Astrocyte of the hippocampus (primary cell): ENCODE results near the gene RAB11FIP4.

Source experiments
- DNase-seq: peaks from one replicate; pipeline ENCODE4 v3.0.0; 2011; ENCODE audit warnings: low read depth, low spot score

Gene RAB11FIP4

DNA sequence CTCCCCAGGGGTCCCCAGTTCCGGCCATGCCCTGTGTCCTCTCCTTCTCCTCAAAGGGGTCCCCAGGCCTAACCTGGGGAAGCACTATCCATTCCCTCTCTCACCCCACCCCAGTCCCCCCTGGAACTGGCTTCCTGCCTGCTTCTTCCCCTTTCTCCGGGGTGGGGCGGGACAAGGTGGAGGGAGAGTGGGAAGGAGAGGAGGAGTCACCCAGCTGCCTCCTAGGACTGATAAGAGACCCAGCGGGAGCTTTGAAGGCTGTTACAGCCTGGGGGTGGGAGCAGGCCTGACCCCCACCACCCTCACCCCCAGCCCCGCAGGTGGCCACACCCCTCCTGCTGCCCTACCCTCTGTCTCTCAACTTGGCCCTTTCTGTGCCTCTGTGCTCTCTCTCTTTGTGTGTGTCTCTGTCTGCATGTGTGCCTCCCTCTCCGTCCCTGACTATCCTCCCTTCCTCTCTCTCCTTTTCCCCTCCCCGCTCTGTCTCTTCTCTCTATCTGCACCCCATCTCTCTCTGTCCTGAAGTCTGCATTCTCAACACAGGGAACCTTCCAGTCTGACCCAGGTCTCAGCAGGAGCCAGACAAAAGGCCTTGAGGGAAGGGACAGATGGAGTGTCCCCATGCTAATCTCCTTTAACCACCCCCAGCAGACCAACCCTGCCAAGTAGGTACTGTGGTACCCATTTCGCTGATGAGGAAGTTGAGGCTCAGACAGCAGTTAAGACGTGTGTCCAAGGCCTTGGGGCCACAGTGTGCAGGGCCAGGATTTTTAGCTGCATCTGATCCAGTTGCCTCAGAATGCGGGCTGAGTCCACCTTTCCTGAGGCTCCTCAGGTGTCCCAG is 66.1 kb downstream of the RAB11FIP4 start:
- no peak for DNase-seq

DNA sequence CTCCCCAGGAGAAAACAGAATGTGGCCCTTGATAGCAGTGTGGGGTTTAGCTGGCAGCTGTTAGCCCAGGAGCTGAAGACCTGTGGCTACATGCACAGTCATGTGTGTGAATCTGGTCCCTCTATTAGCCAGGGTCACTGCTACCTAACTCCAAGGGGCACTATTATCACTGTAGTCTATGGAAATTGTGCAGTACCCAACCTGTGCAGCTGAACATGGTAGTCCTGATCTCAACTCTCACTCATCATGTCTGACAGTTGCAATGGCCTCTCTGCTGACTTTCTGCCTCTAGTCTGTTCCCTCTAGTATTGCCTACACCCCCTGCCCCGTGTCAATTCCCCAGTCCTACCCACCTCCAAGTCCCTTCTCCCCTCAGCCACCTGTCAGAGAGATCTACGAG is 67.4 kb downstream of the RAB11FIP4 start:
- no peak for DNase-seq

DNA sequence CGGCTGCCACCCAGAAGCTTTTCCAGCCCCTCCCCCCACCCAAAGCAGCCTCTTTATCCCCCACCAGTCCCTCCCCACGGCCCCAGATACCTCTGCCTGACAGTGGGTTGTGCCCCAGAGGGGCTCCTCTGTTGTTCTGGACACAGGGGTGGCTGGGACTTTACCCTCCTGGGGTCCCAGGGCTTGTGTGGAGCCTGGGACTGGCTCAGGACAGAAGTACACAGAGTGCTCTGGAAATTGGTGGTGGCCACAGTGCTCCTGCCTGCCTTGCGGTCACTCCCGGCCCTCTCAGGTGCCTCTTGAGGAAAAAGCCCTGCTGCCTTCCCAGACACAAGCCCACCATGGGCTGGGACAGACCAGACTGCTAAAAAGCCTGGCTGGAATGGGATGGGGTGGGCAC is 68.2 kb downstream of the RAB11FIP4 start:
- no peak for DNase-seq

DNA sequence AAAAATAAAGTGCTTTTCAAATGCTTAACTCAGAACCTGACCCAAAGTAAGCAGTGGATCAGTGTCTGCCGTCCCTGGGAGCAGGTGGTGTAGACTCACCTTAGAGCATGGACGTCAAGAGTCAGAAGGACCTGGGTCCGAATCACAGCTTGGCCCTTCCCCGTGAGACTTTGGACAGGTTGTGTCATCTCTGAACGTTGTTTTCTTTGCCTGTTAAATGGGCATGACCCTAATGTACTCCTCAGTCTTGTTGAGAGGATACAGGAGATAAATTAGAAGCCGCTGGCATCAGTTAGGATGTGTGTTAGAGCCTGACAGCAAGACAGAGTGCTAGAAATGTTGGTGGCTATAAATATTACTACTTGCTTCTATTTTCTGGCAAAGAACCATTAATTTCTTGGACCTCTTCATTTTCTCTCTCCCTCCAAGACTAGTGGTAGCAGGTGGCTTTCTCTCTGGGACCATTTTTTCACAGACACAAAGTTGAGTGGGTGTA is 68.8 kb downstream of the RAB11FIP4 start:
- DNase-seq, result no peak

DNA sequence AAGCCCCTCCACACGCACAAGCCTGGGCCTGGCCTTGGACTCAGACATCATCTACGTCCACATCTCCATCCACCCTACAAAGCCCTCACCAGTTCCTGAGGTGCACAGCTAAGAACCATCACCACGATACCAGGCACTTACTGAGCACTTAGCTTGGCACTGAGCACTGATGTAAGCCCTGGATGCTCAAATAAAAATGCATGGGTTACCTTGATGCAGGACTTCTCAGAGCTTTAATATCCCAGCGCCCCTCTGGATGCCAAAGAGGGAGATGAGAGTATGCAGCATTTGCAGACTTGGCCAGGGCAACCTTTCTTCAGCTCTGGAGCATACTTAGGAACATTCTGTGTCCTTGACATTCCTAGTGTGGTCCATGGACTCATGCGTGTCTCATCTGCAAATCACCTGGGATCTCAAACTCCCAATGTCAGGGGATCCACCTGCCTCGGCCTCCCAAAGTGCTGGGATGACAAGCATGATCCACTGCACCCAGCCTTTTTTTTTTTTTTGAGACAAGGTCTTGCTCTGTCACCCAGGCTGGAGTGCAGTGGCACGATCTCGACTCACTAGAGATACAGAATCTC is 69.8 kb downstream of the RAB11FIP4 start:
- no peak for DNase-seq

DNA sequence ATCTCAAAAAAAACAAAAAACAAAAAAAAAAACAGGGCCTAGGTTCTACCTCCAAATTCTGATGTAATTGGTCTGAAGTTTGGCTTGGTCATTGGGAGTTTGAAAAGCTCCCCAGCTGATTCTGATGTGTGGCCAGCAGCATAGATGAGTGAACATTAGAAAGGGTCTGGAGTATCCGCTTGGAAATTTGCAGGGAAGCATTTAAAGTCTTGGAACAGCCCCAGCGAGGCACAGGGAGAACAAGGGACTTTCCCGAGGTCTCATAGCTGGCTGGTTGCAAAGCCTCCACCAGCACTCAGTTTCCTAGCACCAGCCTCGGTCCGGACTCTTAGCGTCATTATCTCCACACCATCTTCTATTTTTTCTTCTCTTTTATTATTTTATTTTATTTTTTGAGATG is 70.8 kb downstream of the RAB11FIP4 start:
- no peak for DNase-seq

DNA sequence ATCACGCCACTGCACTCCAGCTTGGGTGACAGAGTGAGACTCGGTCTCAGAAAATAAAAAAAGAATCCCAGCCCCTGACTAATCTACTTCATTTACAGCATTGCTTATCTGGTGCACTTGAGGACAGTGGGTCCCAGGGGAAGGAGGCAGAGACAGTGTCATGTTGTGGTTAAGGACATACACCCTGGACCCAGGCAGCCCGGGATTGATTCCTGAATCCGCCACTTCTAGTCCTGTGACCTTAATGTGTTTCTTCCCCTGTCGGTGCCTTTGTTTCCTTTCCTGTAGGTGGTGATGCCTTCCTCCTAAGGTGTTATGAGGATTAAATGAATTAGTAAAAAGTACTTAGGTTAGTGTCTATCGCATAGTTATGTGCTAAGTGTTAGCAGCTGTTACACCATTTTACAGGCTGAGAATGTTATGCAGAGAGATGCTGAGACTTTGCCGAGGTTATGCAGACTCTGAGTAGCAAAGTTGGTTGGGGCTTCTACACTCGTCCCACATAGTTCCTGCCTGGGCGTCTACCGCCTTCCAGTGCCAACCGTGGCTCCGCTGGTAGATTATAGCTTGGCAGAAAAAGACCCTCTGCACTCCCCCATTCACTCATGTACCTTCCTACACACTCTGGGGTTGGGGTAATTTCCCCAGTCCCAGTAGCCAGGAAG is 74.8 kb downstream of the RAB11FIP4 start:
- DNase-seq, result no peak

DNA sequence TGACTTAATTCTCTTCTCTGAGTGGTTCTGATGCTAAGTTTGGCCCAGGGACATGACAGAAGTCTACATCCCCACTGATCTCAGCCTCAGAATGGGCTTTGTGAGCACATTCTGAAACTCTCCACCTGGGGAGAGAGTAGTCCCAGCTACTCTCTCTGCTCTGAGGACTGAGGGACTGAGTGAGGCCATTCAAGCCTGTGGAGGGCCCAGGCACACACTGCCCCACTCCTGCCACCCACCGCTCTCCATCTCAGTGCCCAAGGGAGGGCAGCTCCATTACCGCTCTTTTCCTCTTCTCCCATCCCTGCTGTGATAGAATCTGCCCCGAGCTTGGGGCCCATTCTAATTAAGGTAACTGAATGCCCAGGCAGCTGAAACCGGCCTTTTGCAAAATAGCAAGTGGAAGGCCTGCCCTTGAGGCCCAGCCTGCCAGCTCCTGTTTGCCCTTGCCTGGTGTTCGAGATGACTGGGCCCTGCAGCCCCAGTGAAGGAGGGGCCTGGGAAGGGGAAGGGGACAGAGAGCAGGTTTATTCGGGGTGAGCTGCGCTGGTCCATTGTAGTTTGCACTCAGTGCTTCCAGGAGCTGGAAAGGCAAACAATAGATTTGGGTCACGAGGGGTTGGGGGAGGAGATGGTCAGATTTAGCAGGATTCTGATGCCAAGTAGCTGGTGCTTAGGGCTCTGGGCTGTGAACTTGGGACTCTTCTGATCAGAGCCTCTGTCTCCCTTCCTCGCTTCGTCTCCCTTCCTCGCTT is 76.2 kb downstream of the RAB11FIP4 start:
- no peak for DNase-seq

DNA sequence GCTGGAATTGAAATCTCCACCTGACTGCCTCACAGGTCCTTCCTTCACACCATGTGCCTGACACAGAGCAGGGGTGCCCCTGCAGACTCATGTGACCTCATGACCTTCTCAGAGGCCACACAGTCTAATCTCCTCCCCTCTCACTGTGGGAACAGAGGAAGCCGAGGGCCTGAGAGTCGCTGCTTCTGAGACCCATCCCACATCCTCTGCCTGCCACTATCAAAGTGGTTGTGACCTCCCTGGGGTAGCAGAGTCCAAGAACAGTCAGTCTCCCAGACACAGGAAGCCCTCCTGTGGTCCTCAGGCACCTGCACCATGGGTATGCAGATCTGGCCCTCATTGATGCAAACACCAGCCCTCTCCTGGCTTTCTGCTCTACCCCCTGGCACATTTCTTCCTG is 78.5 kb downstream of the RAB11FIP4 start:
- no peak for DNase-seq

DNA sequence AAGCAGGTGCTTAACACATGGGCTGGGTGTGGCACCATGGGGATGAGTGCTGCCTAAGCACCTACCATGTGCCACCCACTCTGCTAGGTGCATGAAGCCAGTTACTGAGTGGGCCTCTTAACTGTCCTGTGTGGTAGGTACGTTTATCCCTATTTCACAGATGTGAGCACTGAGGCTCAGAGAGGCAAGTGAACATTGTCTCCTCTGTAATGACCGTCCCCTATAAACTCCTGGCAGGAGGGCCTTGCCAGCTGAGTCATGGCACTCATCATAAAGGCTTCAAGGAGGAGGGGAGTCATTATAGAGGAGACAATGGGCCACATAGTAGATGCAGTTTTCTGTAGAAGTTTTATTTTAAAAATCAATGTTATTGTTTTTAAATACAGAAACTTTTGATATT is 79.1 kb downstream of the RAB11FIP4 start:
- DNase-seq, result no peak

DNA sequence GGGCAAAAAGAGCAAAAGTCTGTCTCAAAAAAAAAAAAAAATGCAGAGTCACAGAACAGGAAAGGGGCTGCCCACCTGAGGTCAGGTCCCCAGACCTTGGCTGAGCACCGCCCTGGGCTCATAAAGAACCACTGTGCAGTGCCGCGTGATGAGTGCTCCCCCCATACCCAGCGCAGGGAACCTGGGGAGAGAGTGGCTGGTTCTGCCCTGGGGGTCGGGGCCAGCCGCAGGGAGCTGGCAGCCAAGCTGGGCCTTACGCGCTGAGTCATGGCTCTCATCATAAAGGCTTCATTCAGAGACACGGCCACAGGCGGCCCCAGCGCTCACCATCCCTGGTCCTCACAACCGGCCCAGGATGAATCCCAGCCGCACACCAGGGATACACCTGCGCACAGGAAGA is 80.7 kb downstream of the RAB11FIP4 start:
- DNase-seq, result no peak

DNA sequence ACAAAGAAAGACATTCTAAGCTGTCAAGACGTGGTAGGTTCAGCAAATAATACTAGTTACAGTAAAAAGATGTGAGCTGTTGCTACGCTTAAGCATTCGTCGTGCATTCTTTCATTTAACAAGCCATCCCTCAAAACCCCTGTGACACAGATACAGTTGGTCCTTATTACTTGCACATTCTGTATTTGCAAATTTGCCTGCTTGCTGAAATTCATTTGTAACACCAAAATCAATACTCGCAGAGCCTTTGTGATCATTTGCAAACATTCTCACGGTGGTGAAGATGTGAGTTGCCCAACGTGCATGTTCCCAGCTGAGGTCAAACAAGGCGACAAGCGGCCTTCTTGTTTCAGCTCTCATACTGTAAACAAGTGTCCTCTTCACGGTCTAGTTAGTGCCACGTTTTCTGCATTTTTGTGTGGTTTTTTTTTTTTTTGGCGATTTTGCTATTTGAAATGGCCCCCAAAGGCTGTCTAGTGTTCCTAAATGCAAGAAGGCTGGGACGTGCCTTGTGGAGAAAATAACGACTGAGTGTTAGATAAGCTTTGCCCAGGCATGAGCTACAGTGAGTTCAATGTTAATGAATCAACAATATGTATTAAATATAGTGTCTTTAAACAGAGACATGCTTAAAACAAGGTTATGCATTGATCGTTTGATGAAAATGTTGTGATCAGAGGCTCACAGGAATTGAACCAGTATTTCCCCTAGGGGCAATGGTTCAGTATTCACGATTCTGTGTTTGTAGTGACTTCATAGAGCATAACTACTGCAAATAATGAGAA is 84.1 kb downstream of the RAB11FIP4 start:
- no peak for DNase-seq

DNA sequence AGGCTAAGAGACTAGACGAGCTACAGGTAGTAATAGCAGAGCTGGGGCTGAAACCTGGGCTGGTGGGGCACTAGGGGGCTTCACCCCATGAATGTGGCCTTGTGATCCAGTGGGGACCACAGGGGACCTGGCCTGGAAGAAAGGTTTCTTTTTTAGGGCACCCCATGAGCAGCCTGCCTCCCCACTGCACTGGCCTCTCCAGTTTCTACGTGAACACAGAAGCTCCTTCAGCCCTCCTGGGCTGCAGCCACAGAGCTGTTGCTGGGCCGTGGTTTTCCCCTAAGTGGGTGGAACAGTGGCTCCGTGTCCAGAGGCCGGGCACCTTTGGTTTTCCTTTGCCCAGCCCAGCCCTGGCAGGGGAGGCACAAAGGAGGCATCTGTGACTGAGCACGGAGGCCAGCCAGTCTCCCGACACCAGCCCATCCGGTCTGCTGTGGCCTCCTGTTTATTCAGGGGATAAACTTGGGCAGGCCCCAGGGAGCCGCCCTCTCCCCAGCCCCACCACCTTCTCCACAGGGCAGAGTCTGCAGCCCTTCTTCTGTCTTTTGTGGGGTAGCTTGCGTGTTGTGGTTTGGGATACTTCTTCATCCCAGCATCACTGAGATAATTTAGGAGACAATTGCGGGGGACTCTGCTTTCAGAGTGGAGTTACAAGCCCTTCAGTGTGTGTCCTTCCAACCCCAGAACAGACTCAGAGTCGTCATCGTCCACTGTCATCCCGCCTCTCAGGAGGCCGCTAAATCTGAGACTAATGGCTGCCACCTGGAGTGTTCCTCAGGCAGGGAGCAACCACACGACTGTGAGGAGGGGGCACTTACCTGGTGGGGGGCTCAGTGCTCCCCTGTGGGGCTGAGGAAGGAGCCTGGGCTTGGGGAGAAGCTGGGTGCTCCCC is 85.3 kb downstream of the RAB11FIP4 start:
- no peak for DNase-seq

DNA sequence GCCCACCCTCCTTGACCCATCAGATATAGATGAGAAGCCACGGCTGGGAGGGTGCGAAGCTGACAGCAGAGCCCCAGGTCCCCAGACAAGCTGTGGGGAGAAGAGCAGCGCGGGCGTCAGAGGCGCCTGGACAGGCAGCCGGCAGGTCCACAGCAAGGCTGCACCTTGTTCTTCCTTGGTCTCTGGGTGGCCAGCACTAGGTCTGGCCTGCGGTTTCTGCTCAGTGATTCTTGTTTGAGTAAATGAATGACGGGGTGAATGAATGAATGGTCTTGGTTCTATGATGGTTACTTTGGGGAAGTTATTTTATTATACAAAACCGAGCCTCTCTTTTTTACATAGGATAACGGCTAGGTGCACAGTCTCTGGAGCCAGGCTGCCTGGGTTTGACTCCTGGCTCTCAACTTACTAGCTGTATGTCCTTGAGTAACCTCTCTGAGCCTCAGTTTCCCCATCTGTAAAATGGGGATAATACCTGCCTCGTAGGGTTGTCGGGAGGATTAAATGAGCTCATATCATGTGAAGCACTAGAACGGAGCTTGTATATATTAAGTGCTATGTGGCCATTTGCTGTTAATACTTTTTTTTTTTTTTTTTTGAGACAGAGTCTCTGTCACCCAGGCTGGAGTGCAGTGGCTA is 86.1 kb downstream of the RAB11FIP4 start:
- no peak for DNase-seq

DNA sequence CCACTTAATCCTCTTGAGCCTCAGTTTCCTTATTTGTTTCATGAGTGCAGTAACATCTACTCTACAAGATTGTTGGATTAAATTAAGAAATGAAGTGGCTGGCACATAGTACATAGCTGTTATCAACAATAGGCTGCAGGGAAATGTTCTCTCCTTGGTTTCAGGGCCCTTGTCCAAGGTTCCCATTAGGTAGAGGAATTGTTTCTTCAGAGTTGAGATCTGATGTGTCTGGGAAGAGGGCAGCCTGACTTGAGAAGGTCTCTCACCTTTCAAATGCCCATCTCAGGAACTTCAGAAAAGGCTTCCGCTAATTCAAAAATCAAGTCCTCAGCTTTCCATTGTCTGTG is 87.6 kb downstream of the RAB11FIP4 start:
- DNase-seq, result no peak

DNA sequence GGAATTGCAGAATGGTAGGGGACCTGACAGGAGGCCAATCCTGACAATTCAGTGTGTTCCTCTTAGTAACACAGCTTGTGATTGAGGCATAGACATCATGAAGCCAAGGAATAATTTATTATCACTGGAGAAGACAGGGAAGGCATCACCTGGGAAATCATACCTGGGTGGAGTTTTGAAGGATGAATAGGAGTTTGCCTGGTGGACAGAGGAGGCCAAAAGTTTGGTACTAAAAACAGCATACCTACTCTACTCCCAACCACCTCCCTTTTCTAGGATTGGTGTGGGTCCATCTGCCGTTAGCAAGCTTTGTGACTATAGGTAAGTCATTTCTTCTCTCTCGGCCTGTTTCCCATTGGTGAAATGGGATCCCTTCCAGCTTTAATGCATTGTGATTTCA is 88.0 kb downstream of the RAB11FIP4 start:
- DNase-seq, result no peak

DNA sequence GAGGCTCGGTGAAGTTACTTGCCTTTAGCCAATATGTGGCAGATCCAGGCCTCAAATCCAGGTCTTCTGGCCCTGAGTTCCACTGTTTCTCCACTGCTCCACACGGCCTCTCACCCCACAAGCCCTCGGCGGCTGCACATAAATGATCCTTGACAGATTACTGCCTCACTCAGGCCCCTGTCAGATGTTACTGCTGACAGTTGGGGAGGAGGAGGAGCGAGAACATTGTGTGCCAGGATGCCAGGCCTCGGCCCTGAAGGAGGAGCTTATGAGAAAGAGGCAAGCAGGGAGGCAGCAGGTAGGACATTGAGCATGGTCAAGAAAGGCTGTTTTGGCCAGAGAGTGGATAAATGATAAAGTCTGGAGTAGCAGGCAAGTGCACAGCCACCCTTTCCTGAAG is 88.6 kb downstream of the RAB11FIP4 start:
- no peak for DNase-seq

DNA sequence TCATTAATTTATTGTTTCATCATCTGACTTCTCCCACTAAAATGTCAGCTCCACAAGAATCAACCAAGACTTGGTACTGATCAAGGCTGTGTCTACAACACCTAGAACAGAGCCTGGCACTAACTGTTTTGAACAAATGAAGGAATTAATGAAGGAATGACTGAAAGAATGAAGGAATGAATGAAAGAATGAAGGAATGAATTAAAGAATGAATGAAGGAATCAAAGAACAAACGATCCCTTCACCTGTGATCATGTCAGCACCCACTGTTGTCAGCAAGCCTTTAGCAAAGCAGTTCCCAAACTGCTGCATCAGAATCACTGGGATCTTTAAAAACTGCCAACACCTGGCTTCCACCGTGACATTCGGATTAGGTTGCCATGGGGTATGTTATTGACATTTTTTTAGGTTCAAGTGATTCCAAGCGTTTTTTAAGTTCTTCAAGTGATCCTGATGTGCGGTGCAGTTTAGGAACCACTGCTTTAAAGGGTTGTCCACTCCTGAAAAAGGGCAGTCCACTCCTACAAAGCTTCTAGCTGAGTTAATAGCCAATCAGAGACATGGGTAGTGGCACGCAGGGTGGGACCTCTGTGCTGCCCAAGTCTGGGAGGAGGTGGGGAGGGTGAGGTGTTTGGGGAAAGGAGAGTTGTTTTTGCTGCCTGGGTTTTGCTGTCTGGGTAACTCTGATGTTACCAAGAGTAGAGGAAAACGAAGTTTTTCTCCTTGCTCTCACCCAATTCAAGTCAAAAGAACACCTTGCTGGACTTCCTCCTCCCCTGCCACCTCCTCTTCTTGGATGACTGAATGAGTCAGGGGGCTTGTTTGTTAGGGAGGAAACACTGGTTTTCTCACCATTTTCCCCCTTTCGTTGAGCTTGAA is 89.7 kb downstream of the RAB11FIP4 start:
- no peak for DNase-seq

DNA sequence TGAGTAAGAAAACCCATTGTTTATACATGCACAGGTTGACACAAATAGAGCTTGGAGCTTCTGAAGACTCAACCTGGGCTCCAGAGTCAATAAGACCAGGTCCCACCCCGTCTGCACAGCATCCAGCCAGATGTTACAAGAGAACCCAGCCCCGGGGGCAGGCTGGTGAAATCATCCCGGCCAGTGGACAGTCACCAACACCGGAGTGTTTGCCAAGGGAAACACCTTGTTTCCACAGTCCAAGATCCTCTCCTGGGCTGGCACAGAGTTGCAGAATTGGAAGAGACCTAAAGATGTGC is 90.3 kb downstream of the RAB11FIP4 start:
- DNase-seq, result no peak
